ENCODE results near the gene DNAH11.

Gene DNAH11, protein sequence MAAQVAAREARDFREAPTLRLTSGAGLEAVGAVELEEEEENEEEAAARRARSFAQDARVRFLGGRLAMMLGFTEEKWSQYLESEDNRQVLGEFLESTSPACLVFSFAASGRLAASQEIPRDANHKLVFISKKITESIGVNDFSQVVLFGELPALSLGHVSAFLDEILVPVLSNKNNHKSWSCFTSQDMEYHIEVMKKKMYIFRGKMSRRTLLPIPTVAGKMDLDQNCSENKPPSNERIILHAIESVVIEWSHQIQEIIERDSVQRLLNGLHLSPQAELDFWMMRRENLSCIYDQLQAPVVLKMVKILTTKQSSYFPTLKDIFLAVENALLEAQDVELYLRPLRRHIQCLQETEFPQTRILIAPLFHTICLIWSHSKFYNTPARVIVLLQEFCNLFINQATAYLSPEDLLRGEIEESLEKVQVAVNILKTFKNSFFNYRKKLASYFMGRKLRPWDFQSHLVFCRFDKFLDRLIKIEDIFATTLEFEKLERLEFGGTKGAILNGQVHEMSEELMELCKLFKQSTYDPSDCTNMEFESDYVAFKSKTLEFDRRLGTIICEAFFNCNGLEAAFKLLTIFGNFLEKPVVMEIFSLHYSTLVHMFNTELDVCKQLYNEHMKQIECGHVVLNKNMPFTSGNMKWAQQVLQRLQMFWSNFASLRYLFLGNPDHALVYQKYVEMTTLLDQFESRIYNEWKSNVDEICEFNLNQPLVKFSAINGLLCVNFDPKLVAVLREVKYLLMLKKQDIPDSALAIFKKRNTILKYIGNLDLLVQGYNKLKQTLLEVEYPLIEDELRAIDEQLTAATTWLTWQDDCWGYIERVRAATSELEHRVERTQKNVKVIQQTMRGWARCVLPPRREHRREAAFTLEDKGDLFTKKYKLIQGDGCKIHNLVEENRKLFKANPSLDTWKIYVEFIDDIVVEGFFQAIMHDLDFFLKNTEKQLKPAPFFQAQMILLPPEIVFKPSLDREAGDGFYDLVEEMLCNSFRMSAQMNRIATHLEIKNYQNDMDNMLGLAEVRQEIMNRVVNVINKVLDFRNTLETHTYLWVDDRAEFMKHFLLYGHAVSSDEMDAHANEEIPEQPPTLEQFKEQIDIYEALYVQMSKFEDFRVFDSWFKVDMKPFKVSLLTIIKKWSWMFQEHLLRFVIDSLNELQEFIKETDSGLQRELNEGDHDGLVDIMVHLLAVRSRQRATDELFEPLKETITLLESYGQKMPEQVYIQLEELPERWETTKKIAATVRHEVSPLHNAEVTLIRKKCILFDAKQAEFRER (N-terminal part only)

DNA sequence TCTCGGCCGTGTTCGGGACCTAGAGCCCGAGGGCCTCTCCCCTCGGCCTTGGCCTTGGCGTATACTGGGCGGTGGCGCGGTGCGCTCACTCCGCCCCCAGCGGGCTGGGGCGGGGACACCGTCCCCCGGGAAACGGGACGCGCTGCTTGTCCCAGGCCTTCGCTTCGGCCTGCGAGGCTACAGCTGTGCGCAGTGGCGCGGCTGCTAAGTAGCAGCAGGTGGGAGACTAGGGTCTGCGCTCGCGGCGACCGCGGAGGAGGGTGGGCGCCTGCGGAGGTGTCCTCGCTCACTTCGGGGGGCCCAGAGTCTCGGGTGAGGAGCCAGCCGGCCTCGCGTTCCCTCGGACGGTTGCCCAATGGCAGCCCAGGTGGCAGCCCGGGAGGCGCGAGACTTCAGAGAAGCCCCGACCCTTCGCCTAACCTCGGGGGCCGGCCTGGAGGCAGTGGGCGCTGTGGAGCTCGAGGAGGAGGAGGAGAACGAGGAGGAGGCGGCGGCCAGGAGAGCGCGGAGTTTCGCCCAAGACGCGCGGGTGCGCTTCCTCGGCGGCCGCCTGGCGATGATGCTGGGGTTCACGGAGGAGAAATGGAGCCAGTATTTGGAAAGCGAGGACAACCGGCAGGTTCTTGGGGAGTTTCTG is at the start of gene DNAH11:
DNAH11 (plus strand) TSS at position 149 of the 637 bp plus-strand sequence; CDS start at position 356, 207 bp downstream.
- no peaks in the 10 kb centered on the region for H3K9me3 ChIP-seq (ENCODE audit: control insufficient read depth, insufficient read depth, low read length)
- H3K9ac ChIP-seq (ENCODE audit: low read depth, low read length), result peak within 1 kb of the TSS; percentile 40

DNA sequence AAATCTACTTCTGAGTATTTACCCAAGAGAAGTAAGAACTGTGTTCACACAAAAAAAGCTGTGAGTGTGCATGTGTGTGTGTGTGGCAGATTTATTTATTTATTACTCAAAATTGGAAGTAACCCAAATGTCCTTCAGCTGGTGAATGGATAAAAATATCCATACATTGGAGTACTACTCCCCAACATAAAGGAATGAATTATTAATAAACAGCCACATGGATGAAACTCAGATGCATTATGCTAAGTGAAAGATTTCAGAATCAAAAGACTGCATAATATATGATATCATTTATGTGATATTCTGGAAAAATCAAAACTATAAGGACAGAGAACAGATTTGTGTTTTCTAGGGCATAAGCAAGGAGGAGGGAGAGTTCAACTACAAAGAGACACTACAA is 47.1 kb upstream of the DNAH11 start:
- Histone ChIP-seq H3K4me1 (ENCODE audit: control insufficient read depth, insufficient read depth, low read length) (no peaks in the 10 kb centered on the region), H3K9me3 (ENCODE audit: control insufficient read depth, insufficient read depth, low read length) (peaks cover 22% of the 10 kb centered on the region)

More for the DNA sequence above, at the start of gene DNAH11:
- no peak within 1 kb of the TSS for H3K27ac ChIP-seq (ENCODE audit: low read depth, low read length)
- H3K36me3 ChIP-seq (ENCODE audit: control insufficient read depth, insufficient read depth, low read length), result no peaks in the 10 kb centered on the region
- H3K4me1 ChIP-seq (ENCODE audit: control insufficient read depth, insufficient read depth, low read length), result peaks cover 47% of the 10 kb centered on the region
- H3K27me3 ChIP-seq (ENCODE audit: control insufficient read depth, insufficient read depth, low read length), result peaks cover 31% of the 10 kb centered on the region
- H3K4me3 ChIP-seq (ENCODE audit: low read depth, low read length), result peak within 1 kb of the TSS; percentile 76

DNA sequence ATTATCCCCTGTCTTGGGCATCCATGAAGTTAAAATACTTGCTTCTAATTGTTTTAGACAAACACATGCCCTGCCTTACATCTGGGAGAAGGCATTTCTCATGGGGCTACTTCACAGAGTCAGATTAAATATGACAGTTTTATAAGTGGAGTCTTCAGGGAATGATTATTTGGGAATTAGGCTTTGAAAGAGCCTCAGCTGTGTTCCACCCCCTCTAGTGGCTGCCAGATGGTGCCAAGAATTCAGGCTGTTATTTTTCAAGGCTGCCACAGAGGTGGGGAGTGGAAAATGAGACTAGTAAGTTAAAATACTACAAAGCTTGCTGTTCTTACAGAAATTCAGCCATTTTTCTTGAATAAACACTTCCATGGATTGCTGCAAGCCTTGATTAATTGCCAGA is 45.8 kb upstream of the DNAH11 start:
- Histone ChIP-seq H3K27me3 (ENCODE audit: control insufficient read depth, insufficient read depth, low read length) (no peaks in the 10 kb centered on the region), H3K9me3 (ENCODE audit: control insufficient read depth, insufficient read depth, low read length) (peaks cover 15% of the 10 kb centered on the region)

More for the DNA sequence above, 47.1 kb upstream of the DNAH11 start:
- H3K4me3 ChIP-seq (ENCODE audit: low read depth, low read length), result no peak overlapping the region
- no peaks in the 10 kb centered on the region for H3K27me3 ChIP-seq (ENCODE audit: control insufficient read depth, insufficient read depth, low read length)
- H3K9ac ChIP-seq (ENCODE audit: low read depth, low read length), result no peak overlapping the region
- peaks cover 4% of the 10 kb centered on the region; the same call in 1 of the 2 replicates for H3K36me3 ChIP-seq (ENCODE audit: control insufficient read depth, insufficient read depth, low read length)
- no peak overlapping the region for H3K27ac ChIP-seq (ENCODE audit: low read depth, low read length)

DNA sequence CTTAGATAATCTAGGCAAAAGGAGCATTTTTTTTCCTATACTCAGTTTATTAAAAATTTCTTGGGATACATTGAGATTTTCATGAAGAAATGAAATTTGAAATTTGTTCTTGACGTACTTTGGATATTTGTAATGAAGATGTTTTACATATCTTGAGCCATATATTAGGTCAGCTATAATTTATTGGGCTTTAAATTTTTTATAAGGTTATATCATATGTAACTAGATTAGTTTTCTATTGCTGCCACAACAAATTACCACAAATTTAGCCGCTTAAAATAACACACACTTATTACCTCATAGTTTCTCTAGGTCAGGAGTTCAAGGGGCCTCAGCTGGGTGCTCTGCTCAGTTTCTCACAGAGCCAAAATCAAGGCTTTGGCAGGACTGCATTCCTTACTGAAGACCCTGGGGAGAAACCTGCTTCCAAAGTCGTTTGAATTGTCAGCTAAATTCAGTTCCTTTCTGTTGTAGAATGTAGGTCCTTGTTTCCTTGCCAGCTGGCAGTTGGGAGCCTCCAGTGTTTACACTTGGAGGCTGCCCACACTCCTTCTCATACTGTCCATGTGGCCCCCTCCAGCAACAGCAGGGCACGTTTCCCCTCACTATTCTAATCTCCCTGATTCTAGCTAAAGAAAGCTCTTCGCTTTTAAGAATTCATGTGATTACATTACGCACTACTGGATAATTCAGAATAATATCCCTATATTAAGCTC is 42.6 kb upstream of the DNAH11 start:
- no peaks in the 10 kb centered on the region for H3K36me3 ChIP-seq (ENCODE audit: control insufficient read depth, insufficient read depth, low read length)
- H3K27me3 ChIP-seq (ENCODE audit: control insufficient read depth, insufficient read depth, low read length), result no peaks in the 10 kb centered on the region
- no peak overlapping the region for H3K4me3 ChIP-seq (ENCODE audit: low read depth, low read length)
- no peak overlapping the region for H3K27ac ChIP-seq (ENCODE audit: low read depth, low read length)
- no peaks in the 10 kb centered on the region for H3K4me1 ChIP-seq (ENCODE audit: control insufficient read depth, insufficient read depth, low read length)
- H3K9me3 ChIP-seq (ENCODE audit: control insufficient read depth, insufficient read depth, low read length), result no peaks in the 10 kb centered on the region
- no peak overlapping the region for H3K9ac ChIP-seq (ENCODE audit: low read depth, low read length)

More for the DNA sequence above, 45.8 kb upstream of the DNAH11 start:
- Histone ChIP-seq H3K4me3 (ENCODE audit: low read depth, low read length) (no peak overlapping the region), H3K27ac (ENCODE audit: low read depth, low read length) (no peak overlapping the region), H3K4me1 (ENCODE audit: control insufficient read depth, insufficient read depth, low read length) (no peaks in the 10 kb centered on the region), H3K9ac (ENCODE audit: low read depth, low read length) (no peak overlapping the region), H3K36me3 (ENCODE audit: control insufficient read depth, insufficient read depth, low read length) (peaks cover 4% of the 10 kb centered on the region; the same call in 1 of the 2 replicates)

DNA sequence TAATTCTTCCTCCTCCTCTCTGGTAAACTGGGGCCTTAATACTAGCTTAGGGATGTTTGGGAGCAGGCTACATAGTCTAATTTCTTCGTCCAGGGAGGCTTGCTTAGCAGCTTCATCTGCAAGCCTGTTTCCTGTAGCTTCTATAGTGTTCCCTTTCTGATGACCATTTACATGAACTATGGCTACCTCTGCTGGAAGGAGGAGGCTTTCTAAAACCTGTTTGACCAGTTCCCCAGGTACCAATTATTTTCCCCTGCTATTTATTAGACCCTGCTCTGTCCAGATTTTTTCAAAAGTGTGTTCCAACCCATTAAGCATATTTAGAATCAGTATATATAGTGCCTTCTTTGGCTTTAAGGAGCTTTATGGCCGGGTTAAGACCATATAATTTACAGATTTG is 38.8 kb upstream of the DNAH11 start:
- Histone ChIP-seq H3K9ac (ENCODE audit: low read depth, low read length) (no peak overlapping the region), H3K9me3 (ENCODE audit: control insufficient read depth, insufficient read depth, low read length) (no peaks in the 10 kb centered on the region), H3K4me3 (ENCODE audit: low read depth, low read length) (no peak overlapping the region), H3K27ac (ENCODE audit: low read depth, low read length) (no peak overlapping the region), H3K4me1 (ENCODE audit: control insufficient read depth, insufficient read depth, low read length) (no peaks in the 10 kb centered on the region), H3K36me3 (ENCODE audit: control insufficient read depth, insufficient read depth, low read length) (peaks cover 5% of the 10 kb centered on the region; the same call in 1 of the 2 replicates), H3K27me3 (ENCODE audit: control insufficient read depth, insufficient read depth, low read length) (no peaks in the 10 kb centered on the region)

DNA sequence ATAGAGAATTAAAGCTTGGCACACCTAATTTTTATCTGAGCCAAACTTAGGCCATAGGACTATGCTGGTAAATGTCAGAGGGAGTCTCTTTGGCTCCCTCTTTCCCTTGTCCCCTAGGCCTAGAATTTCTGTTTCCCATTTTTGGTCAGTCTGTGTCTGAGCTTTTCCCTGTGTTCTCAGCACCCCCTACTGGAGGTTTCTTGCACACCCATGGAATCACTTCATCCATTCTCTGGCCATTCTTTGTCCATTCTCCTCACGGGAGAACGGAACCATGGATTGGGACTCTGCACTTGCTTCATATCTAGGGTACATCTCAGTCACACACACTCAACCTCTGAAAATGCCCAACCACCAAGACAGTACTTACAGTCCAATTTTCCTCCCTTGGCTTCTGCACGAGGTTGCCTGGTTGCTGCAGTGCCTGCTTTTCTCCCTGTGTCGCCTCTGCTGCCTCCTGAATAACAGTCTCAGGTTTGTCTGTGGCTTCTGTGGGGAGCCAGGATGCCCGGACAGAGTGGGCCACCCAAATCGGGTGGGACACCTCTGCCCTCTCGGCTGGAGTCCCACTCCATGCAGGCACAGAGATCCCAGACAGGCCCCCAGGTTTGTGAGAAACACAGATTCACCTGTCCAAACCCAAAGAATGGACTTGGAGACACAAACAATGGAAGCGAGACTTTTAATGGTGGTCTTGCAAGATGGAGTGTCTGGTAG is 35.1 kb upstream of the DNAH11 start:
- H3K4me3 ChIP-seq (ENCODE audit: low read depth, low read length), result no peak overlapping the region
- no peaks in the 10 kb centered on the region for H3K4me1 ChIP-seq (ENCODE audit: control insufficient read depth, insufficient read depth, low read length)
- peaks cover 19% of the 10 kb centered on the region for H3K36me3 ChIP-seq (ENCODE audit: control insufficient read depth, insufficient read depth, low read length)
- no peak overlapping the region for H3K27ac ChIP-seq (ENCODE audit: low read depth, low read length)
- no peaks in the 10 kb centered on the region for H3K27me3 ChIP-seq (ENCODE audit: control insufficient read depth, insufficient read depth, low read length)
- H3K9me3 ChIP-seq (ENCODE audit: control insufficient read depth, insufficient read depth, low read length), result no peaks in the 10 kb centered on the region
- no peak overlapping the region for H3K9ac ChIP-seq (ENCODE audit: low read depth, low read length)

DNA sequence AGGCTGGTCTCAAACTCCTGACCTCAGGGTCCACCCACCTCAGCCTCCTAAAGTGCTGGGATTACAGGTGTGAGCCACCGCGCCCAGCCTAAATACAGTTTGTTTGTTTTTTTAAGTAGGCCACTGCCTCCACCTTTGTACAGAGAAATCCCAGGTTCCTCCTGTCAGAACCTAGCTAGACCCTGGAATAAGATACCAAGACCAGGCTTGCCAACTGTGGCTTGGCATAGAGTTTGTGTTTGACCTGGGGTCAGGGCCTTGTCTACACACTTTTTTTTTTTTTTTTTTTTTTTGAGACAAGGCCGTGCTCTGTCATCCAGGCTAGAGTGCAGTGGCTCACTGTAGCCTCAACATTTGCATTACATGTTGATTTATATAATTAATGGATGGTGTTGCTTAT is 34.3 kb upstream of the DNAH11 start:
- no peaks in the 10 kb centered on the region for H3K9me3 ChIP-seq (ENCODE audit: control insufficient read depth, insufficient read depth, low read length)
- H3K9ac ChIP-seq (ENCODE audit: low read depth, low read length), result no peak overlapping the region

DNA sequence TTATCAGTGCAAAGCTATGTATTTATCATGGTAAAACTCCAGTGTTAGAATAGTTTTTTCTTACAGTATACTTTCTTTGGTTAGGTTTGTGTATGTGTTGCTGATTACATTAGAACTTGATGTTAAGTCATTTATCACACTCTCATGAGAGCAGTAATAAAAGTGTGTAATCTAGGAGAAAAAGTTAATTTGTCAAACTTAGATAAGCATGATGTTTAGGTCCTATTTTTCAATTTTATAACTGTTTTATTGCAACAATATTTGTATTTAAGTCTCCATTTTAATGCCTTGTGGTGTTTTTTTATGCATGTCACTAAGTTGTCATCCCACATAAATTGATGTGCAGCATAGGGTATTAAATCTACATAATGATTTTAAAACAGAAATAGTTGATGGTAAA is 28.8 kb upstream of the DNAH11 start:
- Histone ChIP-seq H3K9me3 (ENCODE audit: control insufficient read depth, insufficient read depth, low read length) (no peaks in the 10 kb centered on the region), H3K9ac (ENCODE audit: low read depth, low read length) (no peak overlapping the region), H3K27ac (ENCODE audit: low read depth, low read length) (no peak overlapping the region), H3K4me3 (ENCODE audit: low read depth, low read length) (no peak overlapping the region), H3K36me3 (ENCODE audit: control insufficient read depth, insufficient read depth, low read length) (peaks cover 15% of the 10 kb centered on the region), H3K27me3 (ENCODE audit: control insufficient read depth, insufficient read depth, low read length) (no peaks in the 10 kb centered on the region), H3K4me1 (ENCODE audit: control insufficient read depth, insufficient read depth, low read length) (no peaks in the 10 kb centered on the region)

More for the DNA sequence above, 34.3 kb upstream of the DNAH11 start:
- H3K4me3 ChIP-seq (ENCODE audit: low read depth, low read length), result no peak overlapping the region
- no peaks in the 10 kb centered on the region for H3K4me1 ChIP-seq (ENCODE audit: control insufficient read depth, insufficient read depth, low read length)
- H3K36me3 ChIP-seq (ENCODE audit: control insufficient read depth, insufficient read depth, low read length), result peaks cover 19% of the 10 kb centered on the region
- H3K27me3 ChIP-seq (ENCODE audit: control insufficient read depth, insufficient read depth, low read length), result no peaks in the 10 kb centered on the region
- no peak overlapping the region for H3K27ac ChIP-seq (ENCODE audit: low read depth, low read length)

DNA sequence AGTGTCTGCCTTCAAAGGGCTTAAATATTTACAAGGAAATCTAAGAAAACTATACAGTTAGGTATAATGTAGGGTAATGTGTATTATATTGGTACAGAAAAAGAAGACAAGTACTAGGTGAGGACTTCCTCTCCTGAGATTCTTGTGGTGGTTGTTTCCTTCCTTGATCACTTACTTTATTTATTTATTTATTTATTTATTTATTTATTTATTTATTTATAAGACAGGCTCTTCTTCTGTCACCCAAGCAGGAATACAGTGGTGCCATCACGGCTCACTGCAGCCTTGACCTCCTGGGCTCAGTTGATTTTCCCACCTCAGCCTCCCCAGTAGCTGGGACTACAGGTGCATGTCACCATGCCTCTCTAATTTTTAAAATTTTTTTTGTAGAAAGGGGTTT is 18.2 kb upstream of the DNAH11 start:
- Histone ChIP-seq H3K36me3 (ENCODE audit: control insufficient read depth, insufficient read depth, low read length) (no peaks in the 10 kb centered on the region), H3K27ac (ENCODE audit: low read depth, low read length) (no peak overlapping the region), H3K27me3 (ENCODE audit: control insufficient read depth, insufficient read depth, low read length) (no peaks in the 10 kb centered on the region), H3K4me3 (ENCODE audit: low read depth, low read length) (no peak overlapping the region), H3K4me1 (ENCODE audit: control insufficient read depth, insufficient read depth, low read length) (no peaks in the 10 kb centered on the region), H3K9ac (ENCODE audit: low read depth, low read length) (no peak overlapping the region), H3K9me3 (ENCODE audit: control insufficient read depth, insufficient read depth, low read length) (peaks cover 13% of the 10 kb centered on the region)
